ENCODE results near the gene AFAP1.
A peak's percentile ranks its signal among the peaks of the same experiment; 100 is the strongest.

Gene AFAP1

DNA sequence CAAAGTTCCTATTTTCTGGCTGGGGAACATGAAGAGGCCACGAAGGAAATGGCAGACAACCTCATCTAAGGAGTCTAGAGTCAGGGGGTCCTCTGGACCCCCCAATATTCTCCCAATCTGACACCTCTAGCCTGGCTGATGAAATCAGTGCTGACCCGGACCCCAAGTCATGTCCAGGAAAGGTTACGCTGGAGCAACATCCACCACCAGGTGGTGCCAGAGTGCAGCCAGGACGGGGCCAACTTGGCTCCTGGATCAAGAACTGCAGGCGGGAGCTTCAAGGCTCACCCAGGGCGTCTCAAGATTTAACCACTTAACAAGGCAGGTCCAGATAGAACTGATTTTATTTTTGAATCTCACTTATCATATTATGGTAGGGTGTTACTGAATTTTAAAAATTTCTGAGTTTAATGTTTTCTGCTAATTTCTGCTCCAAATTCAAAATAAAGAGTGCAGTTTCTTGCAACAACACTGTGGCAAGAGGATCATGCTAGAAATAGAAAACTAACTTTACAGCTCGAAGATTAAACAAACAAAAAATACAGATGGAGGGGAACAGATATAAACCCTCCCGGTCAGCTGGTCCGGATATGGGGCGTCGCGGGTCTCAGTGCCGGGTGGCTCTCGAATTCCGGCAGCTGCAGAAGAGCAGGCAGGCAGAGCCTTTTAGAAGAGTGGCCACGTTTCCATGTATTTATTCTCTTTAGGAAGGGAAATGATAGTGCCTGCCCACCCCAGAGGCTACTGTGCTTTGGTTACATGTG lies 135.5 kb downstream of the AFAP1 start:
- peak; percentile 80 to 84 for DNase-seq (ENCODE audit: low read depth in 2 of 2)

DNA sequence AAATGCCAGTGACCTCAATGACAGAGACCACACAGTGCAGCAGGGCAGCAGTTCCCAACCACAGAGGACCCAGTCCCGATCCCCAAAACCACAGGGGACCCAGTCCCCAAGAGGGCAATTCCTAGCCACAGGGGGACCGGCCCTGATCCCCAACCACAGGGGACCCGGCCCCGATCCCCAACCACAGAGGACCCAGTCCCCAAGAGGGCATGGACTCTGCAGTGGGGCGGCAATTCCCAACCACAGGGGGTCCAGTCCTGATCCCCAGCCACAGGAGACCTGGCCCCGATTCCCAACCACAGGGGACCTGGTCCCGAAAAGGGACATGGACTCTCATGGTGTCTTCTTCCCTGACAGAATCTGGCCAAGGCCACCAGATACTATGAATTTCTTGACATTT lies 136.3 kb downstream of the AFAP1 start:
- DNase-seq (ENCODE audit: low read depth in 2 of 2), result no peak

DNA sequence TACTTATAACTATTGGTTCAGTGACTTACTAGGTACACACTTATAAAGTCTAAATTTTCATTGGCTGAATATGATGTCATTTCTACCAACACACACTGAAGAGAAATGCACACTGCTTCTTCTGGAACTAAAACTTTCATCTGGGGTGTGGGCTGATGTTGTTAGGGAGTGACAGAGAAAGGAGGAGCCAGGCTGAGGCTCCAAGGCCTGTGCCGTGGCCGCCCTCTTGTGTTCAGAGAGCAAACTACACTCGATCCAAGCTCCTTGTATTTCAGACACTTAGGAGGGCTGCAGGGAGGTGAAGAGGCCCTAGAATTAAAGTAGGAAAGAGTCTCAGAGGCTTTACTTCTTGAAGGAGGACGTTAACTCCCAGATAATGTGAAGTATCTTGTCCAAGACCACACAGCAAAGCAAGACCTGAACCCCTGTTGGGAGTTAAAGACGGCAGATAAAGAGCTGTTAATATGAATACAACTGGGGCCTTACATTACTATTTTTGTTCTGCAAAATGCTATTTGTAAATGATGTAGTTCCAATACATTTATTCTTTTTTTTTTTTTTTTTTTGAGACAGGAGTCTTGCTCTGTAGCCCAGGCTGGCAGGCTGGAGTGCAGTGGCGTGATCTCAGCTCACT lies 137.5 kb downstream of the AFAP1 start:
- peak; percentile 69 to 80 for DNase-seq (ENCODE audit: low read depth in 2 of 2)

DNA sequence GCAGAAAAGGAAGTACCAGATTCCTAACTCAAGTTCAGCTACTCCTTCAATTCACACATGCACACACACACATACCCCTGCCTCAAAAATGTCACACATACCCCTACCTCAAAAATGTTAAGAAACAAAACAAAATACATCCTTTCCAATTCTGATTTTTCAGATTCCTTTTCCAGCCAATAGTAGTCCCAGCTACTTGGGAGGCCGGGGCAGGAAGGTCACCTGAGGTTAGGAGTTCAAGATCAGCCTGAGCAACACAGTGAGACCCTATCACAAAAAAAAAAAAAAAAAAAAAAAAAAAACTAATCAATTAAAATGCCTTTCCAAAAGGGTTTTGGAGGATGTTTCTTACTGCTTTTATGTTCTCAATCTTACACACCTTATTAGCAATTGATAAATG lies 138.0 kb downstream of the AFAP1 start:
- no peak for DNase-seq (ENCODE audit: low read depth in 2 of 2)

DNA sequence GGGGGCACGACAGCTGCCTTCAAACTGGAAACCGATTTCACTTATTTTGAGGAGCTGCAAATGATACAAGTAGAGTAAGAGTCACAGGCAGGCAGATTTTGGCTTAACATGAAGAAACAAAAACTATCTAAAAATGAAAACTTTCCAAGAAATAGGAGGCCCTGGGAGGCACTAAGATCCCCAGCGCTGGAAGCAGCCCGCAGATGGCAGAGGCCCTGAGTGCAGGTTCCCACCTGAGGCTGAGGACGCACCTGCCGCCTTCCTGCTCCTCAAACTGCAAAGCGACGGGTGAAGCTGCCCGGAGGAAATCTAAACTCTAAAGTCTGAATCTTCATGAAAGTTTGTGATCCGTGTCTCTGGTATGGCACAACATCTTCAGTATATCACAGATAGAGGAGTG lies 138.7 kb downstream of the AFAP1 start:
- no peak for DNase-seq (ENCODE audit: low read depth in 2 of 2)

DNA sequence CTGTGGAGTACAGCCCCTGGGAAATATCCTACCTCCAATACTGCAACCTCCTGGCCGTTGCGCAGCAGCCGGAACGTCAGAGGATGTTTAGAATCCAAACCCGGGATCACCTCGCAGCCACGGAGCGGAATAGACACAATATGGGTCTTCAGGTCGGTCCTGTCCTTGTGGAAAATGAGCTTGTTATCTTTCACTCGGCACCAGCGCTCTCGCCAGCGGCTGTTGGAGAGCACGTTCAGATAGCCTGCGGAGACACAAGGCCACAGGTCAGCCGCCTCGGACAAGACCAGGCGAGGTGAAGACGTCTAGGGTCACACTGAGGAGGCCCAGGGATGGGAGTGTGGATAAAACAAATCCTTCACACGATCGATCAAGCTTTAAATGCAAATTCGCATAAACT lies 139.3 kb downstream of the AFAP1 start:
- DNase-seq (ENCODE audit: low read depth in 2 of 2), result no peak

DNA sequence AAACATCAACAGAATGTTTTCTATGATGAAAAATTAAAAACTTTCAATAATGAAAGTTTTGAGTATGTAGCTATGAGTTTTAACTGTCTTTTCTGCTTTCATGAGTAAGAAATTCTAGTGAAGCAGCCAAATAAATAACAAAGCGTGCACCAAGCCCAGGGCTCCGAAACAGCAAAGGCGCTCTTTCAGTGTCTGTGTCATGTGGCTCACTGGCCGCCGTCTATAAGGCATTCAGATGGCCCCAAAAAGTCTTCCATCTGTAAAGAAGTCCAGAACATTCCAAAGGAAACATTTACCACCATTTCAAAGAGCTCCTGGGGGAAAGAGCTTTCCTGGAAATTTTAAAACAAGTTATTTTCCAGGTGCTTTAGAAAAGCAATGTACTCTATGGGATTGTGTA lies 139.9 kb downstream of the AFAP1 start:
- DNase-seq (ENCODE audit: low read depth in 2 of 2), result no peak

DNA sequence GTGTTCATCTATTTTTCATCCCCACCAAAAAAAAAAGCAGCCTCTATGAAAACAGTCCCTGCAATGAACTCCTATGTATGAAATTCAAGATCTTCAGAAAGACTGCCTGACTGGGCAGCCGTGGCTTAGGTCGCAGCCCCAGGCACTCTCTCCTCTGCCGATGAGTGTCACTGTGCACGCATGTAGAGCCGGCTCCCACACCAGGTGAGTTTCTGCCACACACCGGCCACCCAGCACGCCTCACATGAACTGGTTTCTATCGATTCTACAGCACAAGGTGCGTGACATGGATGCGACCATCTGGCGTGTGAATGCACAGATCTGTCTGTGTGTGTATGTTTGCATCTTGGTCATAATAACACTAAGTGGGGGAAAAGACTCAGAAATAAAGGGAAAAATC lies 140.4 kb downstream of the AFAP1 start:
- no peak for DNase-seq (ENCODE audit: low read depth in 2 of 2)

DNA sequence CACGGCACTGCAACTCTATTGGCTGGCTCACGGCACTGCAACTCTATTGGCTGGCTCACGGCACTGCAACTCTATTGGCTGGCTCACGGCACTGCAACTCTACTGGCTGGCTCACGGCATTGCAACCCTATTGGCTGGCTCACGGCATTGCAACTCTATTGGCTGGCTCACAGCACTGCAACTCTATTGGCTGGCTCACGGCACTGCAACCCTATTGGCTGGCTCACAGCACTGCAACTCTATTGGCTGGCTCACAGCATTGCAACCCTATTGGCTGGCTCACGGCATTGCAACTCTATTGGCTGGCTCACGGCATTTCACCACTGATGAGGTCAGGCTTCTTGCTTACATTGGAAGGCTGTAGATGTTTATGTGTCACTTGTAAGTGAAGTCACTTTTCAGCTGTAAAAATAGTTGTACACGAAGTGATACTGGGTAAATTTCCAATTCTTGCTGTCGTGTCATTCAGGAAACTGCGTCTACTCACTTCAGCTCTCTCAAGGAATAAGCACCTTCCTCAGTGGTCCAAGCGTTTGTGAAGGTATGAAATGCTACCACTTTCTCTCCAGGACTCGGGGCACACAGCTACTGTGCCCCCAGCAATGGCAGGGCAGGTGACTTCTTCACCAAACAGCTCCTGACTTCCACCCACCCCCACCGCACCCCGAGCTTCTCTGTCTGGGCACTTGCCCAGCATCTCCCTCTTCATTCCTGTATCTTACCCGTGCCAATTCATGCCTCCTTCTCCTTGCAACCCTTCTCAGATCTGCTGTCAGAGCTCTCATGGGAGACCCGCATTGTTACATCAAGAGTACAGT lies 141.3 kb downstream of the AFAP1 start:
- no peak for DNase-seq (ENCODE audit: low read depth in 2 of 2)

DNA sequence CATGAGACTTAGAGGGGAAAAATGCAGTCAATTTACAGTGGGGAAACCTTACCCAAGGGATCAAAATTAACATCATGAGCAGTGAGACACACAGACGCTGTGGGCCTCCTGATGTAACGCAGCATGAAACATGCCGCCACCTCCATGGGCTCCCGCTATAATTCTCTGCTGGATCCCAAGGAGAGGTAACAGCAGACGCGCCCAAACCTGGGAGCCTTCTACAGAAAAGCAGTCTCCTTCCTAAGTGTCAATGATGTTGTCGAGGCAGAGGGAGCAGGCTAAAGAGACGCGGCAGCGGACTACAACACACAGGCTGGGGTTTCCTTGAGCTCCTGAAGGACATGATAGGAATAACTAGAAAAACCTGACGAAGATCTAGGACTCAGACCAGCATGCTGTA lies 142.3 kb downstream of the AFAP1 start:
- no peak for DNase-seq (ENCODE audit: low read depth in 2 of 2)

DNA sequence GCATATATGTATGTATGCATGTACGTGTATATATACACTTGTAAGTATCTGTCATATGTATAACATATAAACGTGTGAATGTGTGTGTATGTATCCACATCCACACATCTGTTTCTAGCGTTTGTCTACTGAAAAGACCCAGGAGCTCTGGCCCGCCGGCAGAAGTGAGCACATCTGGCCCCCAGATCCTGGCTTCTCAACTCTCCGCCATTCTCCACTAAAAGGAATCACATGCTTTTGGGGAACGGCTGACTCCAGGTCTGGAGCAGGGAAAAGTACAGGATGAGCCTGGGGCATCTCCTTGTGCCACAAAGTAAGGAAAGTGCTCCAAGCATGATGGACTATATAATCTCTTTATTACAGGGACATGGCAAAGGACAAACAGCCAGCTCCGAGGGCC lies 143.7 kb downstream of the AFAP1 start:
- no peak for DNase-seq (ENCODE audit: low read depth in 2 of 2)

DNA sequence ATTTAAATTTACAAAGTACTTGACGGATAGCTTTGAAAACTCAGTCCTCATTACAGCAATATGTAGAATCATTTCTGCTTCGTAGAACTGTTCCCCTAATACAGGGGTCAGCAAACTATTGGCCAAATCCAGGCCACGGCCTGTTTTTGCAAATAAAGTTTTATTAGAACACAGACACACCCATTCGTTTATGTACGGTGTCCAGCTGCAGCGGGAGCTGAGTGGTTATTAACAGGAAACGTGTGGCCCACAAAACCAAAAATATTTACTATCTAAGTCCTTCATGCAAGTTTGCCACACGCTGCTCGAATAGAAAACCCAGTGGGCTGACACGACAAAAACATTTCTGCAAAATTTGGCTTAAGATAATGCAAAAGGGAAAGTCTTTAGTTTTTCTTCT lies 146.5 kb downstream of the AFAP1 start:
- no peak for DNase-seq (ENCODE audit: low read depth in 2 of 2)

DNA sequence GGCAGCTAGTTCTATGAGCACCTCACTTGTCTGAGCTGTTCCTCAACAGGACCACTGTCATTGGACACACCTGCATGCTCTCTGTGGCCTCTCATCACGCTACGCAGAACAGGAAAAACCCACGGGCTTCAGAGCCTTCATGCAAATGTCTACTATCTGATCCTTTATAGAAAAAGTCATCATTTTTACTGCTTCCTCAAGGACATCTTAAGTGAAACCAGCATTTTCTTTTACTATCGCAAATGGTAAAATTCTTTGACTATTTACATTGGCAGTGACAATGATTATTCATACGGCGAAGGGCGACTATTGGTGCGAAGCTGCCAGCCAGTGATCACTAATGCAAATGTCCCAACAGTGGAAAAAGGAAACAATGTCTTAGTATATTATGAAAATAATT lies 147.0 kb downstream of the AFAP1 start:
- no peak for DNase-seq (ENCODE audit: low read depth in 2 of 2)

DNA sequence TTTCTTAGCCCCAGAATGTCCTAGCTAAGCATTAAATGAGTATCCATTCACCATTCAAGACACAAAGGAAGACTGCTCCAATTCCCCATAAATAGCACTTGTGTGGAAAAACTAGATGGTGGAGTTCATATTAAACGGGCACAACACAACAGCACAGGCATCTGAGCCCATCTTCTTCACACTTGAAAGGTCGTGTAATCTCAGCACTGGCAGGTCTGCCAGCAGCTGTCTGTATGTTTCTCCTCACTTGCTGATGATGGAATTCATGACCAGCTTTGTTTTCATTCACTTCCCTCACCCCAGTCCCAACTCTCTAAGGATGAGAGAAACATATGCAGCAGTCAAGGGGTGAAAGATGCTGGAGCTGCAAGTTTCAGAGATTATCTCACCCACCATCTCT lies 148.7 kb downstream of the AFAP1 start:
- DNase-seq (ENCODE audit: low read depth in 2 of 2), result no peak

DNA sequence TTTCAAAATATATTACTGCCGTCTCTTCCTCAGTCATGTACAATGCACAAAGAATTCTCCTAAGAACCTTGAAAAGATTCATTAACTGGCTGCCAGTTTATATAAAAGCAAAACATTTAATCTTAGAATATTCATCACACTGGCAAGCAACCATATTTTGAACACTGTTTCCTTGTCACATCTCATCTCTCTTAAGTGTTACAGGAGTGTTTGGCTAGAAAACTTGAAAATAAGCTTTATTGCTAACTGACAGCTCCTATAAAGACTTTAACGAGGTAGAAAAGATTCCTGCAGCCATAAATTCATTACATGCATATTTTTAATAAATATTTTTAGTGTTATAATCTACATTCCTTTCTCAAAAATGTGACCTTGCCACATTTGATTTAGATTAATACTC lies 149.6 kb downstream of the AFAP1 start:
- no peak for DNase-seq (ENCODE audit: low read depth in 2 of 2)

DNA sequence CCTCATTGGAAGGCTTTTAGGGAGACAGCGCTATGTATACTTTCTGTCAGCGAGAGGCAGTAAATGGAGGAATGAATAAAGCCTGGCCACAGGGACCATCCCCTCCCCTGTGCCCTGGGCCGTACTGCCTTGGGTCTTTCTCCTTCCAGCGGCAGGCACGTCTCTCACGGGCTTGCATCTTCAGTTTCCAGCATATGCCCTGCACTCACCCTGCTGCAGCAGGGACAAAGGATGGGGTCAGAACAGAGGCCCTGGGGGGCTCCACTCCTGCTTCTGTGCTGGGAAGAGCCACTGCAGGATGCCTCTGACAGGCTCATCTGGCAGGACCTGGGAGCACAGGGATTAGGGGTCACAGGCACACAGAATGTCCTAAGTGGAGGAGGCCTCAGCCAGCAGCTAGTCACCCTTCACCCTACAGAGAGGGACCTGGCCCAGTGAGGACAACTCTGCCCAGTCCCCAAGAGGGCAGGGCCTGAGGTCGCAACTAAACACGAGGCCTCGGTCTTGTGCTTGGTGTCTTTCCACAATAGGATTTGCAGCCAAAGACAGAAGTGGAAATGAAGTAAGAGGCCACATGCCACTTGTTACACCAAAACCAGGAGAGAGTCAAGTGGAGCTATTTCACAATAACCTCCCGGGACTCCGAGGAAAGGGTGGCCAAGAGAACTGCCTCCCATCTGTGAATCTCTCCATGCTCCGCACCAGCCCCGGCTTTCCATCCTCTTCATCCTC lies 150.8 kb downstream of the AFAP1 start:
- no peak for DNase-seq (ENCODE audit: low read depth in 2 of 2)

DNA sequence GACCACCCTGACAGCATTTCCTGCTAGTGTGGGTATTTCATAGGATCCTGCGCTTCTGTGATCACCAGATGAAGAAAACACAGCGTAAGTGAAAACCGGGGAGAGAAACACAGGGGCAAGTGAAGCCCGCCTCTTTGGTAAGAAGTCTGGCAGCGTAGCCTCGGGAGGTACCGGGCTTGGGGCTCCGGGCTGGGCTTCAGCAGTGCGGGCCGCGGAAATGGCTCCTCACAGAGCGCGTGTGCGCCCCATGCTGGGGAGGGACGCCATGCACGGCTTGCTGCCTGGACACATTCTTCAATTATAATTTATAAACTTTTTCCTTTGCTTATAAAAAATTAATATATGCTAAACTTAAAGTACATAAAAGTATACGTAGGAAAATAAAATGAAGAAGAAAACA lies 151.5 kb downstream of the AFAP1 start:
- no peak for DNase-seq (ENCODE audit: low read depth in 2 of 2)

DNA sequence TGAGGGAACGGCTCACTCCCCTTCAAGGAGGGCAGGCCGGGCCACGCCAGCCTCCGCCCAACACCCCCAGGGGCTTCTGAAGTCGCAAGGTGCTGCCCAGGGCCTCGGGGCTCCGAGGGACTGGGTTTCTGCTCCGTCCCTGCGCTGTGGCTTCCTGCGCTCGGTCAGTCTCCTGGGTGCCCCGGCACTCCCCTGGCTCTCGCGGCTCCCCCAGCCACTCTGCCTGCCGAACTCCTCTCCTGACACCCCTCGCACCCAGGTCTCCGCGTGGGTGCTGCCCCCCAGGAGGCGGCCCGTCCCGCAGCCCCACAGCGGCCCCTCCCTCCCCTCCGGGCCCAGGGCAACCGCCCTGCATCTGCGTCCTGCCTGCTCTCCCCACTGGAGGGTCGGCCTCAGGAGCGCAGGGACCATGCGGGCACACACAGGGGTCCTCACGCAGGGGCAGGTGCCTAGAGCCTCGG lies 151.9 kb downstream of the AFAP1 start:
- no peak for DNase-seq (ENCODE audit: low read depth in 2 of 2)

DNA sequence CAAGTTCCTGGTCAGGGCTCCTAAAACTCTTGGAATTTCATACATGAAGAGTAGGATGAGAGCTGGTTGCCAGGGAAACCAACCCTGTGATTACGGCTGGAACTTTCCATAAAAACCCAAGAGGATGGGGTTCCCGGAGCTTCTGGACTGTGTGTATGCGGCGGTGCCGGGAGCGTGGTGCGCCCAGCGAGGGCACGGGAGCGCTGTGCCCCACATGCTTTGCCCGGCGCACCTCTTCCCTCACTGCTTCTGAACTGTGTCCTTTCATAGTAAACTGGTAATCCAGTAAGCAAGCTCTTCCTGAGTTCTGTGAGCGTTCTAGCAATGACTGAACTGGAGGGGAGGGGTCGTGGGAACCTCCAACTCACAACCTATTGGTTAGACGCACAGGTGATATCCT lies 152.6 kb downstream of the AFAP1 start:
- no peak for DNase-seq (ENCODE audit: low read depth in 2 of 2)

DNA sequence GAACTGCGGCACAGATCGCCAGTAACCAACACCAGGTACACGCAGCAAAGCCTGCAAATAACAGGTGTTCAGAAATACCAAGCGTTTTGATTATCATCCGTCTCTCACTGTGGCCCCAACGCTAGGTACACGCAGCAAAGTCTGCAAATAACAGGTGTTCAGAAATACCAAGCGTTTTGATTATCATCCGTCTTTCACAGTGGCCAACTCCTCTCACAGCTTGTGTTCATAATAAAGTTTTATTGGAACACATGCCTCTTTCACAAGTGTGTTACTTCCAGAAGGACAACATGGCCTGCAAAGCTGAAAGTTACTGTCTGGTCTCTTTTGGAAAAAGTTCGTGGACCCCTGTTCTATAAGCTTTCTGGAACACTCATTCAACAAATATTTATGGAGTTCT lies 153.1 kb downstream of the AFAP1 start:
- no peak for DNase-seq (ENCODE audit: low read depth in 2 of 2)

DNA sequence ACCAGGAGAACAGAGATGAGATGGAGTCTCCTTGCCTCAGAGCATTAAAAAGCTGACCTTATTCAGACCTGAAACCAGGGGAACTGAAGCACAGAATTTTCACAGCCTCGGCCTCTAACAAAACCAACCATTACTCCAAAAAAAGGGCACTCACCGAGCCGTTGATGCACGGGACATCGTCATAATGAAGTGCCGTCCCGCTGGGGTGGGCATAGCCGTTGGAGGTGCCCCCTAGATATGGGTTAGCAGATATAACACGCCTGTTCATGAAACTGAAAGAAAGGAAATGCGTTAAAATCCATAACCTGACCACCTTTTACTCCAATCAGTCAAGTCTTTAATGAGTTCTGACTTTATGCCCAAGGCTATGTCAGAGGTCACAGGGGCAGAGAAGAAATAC lies 153.6 kb downstream of the AFAP1 start:
- no peak for DNase-seq (ENCODE audit: low read depth in 2 of 2)

DNA sequence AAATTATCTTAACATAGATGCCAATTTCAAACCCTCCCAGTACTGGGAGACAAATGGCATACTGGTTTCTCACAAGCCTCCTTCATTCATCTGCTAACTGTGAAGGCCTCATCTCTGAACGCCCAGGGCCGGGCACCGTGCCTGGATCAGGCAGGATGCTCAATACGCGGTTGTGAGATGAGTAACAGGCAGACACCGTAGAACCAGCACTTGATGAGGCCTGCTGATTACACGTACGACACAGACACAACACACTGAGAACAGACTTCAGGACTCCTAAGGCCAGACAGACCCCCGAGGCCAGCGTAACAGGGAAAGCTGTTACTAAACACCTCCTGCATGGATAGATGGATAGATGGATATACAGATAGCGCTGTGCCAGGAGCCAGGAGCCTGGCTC lies 154.6 kb downstream of the AFAP1 start:
- no peak for DNase-seq (ENCODE audit: low read depth in 2 of 2)

All from stimulated activated CD4-positive, alpha-beta T cell treated with anti-CD3 and anti-CD28 coated beads, Interleukin-1b, Interleukin-23, amount 100 ng/mL, for 4 hours (primary cell).